GM18867 (cell line): ENCODE data around the gene DDI1.
A peak's percentile ranks its signal among the peaks of the same experiment; 100 is the strongest.

Source experiments
- ATAC-seq: cut with Tn5 transposase; IDR thresholded peaks from one replicate; pipeline ENCODE4 v1.9.1; 2021; ENCODE audit warnings: mild to moderate bottlenecking, moderate library complexity; ENCODE audit not compliant: unreplicated experiment

Gene DDI1

GRCh38 chr11:104036588-104036987 is at the start of gene DDI1:
DDI1 (plus strand) TSS chr11:104036640; CDS start chr11:104036823, 183 bp downstream.
- no peak for ATAC-seq

GRCh38 chr11:103987629-103988594 is 48.5 kb upstream of the DDI1 start:
- no peak for ATAC-seq

- no peak for ATAC-seq
Observed at GRCh38 chr11:103988595-103988969, 47.9 kb upstream of the DDI1 start.

GRCh38 chr11:103993507-103993906 is 42.9 kb upstream of the DDI1 start:
- ATAC-seq, result no peak

GRCh38 chr11:103994094-103994493 is 42.3 kb upstream of the DDI1 start:
- no peak for ATAC-seq

- ATAC-seq, result no peak
Observed at GRCh38 chr11:103994518-103994917, 41.9 kb upstream of the DDI1 start.

- no peak for ATAC-seq
Observed at GRCh38 chr11:103995896-103996295, 40.5 kb upstream of the DDI1 start.

DNA sequence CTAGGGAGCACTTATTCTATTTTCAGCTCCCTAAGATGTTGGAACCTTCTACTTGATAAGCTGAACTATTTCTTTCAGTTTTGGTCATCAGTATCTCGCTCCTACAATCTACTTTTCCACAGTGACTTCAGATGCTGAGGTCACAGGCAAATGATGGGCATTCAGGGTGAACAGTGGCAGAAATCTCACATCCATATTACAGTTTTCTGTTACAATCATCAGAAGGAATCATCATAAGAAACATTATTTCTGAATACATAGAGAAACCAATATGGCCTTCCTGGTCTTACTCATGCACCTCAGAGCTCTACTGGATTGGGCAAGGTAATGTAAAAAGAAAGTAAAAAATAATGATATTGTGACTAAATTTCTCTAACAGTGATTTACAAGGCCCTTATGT is 39.4 kb upstream of the DDI1 start:
- ATAC-seq, result peak; percentile 86

- no peak for ATAC-seq
Observed at GRCh38 chr11:103998826-103999508, 37.5 kb upstream of the DDI1 start.

DNA sequence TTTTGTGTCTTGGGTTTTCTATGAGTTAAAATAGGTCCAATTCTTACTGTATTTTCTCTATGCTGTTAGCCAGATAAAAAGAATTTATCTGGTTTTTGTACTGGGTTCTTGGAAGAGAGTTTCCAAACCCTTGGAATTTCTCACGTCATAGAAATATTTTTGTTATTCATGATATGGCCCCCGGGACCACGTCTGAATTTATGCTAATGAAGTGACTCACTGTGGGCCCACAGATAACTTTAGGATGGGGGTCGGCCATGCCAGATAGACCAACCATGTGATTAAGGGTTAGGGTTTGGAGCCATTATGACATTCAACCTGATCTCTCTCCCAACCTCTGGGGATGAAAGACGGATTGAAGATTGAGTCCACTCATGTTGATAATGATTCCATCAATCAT is 35.6 kb upstream of the DDI1 start:
- no peak for ATAC-seq

- ATAC-seq, result no peak
Observed at GRCh38 chr11:104001561-104002056, 34.8 kb upstream of the DDI1 start.

- no peak for ATAC-seq
Observed at GRCh38 chr11:104003491-104003890, 32.9 kb upstream of the DDI1 start.

GRCh38 chr11:104005234-104005855 is 31.1 kb upstream of the DDI1 start:
- ATAC-seq, result no peak

GRCh38 chr11:104009744-104010143 is 26.7 kb upstream of the DDI1 start:
- no peak for ATAC-seq

GRCh38 chr11:104011044-104011443 is 25.4 kb upstream of the DDI1 start:
- no peak for ATAC-seq

DNA sequence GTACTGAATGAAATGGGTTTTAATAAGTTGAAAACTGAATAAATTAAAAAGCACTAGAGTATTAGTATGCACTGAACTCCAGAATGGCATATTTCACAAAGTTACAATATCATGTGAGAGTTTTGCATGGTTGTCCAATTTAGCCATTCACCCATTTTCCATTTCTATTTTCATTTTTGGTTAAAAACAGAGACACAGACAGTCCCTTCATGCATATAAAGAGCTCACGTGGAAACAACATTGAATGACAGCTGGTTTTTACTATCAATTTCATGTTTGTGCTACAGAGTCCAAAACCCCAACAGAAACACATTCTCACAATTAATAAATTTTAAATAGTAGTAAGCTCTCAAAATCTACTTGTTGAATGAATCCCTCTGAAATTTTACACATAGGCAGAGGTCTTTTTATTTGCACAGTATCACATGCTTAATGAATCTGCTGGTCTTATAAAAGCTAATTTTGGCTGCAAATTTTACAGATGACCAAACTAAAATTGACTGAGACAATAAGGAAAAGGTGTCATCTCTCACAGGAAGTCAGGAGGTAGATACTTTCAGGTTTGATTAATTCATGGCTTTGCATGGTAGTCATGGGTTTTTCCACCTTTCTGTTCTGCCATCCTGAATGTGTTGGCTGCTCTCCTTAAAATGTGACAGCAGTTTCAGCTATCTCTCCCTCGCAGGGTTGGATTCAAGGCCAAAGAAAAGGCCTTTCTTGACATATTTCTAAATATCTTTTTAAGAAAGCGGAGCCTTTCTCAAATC is 20.6 kb upstream of the DDI1 start:
- ATAC-seq, result peak; percentile 97

GRCh38 chr11:104024572-104024971 is 11.9 kb upstream of the DDI1 start:
- no peak for ATAC-seq

DNA sequence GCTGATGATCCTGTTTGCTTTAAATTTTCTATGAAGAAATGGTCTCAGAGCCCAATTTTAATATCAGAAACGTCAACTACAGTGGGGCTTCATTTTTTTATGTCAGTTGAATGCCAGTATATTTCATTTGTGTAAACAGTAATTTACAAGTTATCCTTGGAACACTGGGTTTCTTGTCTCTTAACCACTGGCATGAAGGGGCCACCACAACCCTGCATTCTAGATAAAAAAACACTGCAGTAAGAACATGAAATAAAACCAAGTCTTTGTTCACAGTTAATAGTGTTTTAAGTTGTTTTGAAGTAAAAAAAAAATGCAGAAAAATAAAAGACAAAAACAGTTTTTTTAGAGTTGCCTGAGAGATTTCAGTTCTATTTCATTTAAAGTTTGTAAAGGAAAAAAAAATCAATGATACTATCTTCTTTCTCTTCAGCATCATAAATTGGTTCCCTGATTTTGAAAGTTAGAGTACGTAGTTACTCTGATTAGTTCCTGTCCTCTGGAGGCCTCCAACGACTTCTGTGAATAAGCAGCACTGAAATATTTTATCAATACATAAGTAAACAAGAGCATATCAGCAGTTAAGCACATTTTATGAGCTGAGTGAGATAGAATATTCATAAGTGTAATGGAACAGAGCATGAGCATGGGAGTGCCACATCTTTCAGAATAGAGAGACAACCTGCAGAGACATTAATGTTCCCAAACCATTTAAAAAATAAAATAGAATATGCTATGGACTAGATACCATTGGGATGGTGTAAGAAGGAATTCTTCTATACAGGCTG is 7.8 kb upstream of the DDI1 start:
- ATAC-seq, result no peak

- no peak for ATAC-seq
Observed at GRCh38 chr11:104033134-104033533, 3.3 kb upstream of the DDI1 start.

GRCh38 chr11:104033561-104033960 is 2.9 kb upstream of the DDI1 start:
- no peak for ATAC-seq
